ENCODE results near the gene IL1RAPL2.

- TF ChIP-seq, protein P1, sequence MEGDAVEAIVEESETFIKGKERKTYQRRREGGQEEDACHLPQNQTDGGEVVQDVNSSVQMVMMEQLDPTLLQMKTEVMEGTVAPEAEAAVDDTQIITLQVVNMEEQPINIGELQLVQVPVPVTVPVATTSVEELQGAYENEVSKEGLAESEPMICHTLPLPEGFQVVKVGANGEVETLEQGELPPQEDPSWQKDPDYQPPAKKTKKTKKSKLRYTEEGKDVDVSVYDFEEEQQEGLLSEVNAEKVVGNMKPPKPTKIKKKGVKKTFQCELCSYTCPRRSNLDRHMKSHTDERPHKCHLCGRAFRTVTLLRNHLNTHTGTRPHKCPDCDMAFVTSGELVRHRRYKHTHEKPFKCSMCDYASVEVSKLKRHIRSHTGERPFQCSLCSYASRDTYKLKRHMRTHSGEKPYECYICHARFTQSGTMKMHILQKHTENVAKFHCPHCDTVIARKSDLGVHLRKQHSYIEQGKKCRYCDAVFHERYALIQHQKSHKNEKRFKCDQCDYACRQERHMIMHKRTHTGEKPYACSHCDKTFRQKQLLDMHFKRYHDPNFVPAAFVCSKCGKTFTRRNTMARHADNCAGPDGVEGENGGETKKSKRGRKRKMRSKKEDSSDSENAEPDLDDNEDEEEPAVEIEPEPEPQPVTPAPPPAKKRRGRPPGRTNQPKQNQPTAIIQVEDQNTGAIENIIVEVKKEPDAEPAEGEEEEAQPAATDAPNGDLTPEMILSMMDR (IDR thresholded peaks at IDR 0.05) = no peak
- TF ChIP-seq REST (IDR thresholded peaks at IDR 0.05; ENCODE audit: insufficient read depth in 1 of 2, low read depth in 2 of 2, low read length in 1 of 2) (no peak), POLR2AphosphoS5 (IDR thresholded peaks at IDR 0.05; ENCODE audit: low read depth, low read length) (no peak), TCF7L2 (IDR thresholded peaks at IDR 0.05; ENCODE audit: low read depth, low read length) (no peak)
These were observed 961.8 kb downstream of the IL1RAPL2 start for GRCh38 chrX:105527759-105528158.
